ENCODE results near the gene GGT7.

Gene GGT7

DNA sequence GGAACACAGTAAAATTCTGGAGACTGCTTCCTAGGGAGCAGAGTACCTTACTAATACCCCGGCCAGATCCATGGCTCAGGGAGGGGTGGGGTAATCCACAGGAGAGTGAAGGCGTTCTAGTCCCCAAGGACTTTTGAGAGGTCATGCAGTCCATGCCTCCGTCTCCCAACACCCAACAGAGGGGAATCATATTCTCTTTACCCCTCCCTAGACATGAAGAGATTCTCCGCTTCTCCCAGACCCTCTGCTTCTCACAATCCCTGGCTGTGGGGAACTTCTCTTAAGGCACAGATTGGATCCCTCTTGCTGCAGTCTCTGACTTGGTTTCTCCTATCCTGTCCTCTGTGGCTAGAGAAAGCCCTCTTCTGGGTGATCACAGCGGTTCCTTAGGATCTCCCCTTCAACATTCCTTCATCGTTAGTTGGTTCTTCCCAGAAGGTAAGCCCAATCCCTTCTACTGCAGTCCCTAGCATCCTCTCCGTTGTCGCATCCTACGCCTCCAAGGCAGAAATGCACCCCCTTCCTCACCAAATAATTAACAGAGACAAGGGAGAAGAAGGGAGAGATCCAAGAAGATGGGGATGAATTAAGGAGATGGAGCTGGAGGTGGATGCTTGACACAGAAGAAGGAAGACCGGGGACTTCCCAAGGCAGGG, 562 bp downstream of the GGT7 start:
- TF ChIP-seq, protein P1, sequence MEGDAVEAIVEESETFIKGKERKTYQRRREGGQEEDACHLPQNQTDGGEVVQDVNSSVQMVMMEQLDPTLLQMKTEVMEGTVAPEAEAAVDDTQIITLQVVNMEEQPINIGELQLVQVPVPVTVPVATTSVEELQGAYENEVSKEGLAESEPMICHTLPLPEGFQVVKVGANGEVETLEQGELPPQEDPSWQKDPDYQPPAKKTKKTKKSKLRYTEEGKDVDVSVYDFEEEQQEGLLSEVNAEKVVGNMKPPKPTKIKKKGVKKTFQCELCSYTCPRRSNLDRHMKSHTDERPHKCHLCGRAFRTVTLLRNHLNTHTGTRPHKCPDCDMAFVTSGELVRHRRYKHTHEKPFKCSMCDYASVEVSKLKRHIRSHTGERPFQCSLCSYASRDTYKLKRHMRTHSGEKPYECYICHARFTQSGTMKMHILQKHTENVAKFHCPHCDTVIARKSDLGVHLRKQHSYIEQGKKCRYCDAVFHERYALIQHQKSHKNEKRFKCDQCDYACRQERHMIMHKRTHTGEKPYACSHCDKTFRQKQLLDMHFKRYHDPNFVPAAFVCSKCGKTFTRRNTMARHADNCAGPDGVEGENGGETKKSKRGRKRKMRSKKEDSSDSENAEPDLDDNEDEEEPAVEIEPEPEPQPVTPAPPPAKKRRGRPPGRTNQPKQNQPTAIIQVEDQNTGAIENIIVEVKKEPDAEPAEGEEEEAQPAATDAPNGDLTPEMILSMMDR (conservative IDR thresholded peaks at IDR 0.05; ENCODE audit: low read depth, low read length), result no peak
- no peak for DNase-seq (ENCODE audit: low read depth)
- H3K4me3 ChIP-seq (ENCODE audit: low read length), result peak overlapping the region; percentile 65

- no peak for DNase-seq (ENCODE audit: low read depth)
- H3K4me3 ChIP-seq (ENCODE audit: low read length), result no peak overlapping the region
- TF ChIP-seq, protein P1 (conservative IDR thresholded peaks at IDR 0.05; ENCODE audit: low read depth, low read length), result no peak
Observed at GRCh38 chr20:34871320-34871926, 1.2 kb downstream of the GGT7 start.

- no peak overlapping the region for H3K4me3 ChIP-seq (ENCODE audit: low read length)
- TF ChIP-seq, protein P1 (conservative IDR thresholded peaks at IDR 0.05; ENCODE audit: low read depth, low read length), result no peak
- no peak for DNase-seq (ENCODE audit: low read depth)
Observed at GRCh38 chr20:34864216-34864615, 8.4 kb downstream of the GGT7 start.

- no peak overlapping the region for H3K4me3 ChIP-seq (ENCODE audit: low read length)
- no peak for DNase-seq (ENCODE audit: low read depth)
- TF ChIP-seq, protein P1 (conservative IDR thresholded peaks at IDR 0.05; ENCODE audit: low read depth, low read length), result no peak
Observed at GRCh38 chr20:34863421-34863965, 9.2 kb downstream of the GGT7 start.

GRCh38 chr20:34862724-34863123, 9.9 kb downstream of the GGT7 start:
- no peak for DNase-seq (ENCODE audit: low read depth)
- TF ChIP-seq, protein P1 (conservative IDR thresholded peaks at IDR 0.05; ENCODE audit: low read depth, low read length), result no peak
- H3K4me3 ChIP-seq (ENCODE audit: low read length), result no peak overlapping the region

DNA sequence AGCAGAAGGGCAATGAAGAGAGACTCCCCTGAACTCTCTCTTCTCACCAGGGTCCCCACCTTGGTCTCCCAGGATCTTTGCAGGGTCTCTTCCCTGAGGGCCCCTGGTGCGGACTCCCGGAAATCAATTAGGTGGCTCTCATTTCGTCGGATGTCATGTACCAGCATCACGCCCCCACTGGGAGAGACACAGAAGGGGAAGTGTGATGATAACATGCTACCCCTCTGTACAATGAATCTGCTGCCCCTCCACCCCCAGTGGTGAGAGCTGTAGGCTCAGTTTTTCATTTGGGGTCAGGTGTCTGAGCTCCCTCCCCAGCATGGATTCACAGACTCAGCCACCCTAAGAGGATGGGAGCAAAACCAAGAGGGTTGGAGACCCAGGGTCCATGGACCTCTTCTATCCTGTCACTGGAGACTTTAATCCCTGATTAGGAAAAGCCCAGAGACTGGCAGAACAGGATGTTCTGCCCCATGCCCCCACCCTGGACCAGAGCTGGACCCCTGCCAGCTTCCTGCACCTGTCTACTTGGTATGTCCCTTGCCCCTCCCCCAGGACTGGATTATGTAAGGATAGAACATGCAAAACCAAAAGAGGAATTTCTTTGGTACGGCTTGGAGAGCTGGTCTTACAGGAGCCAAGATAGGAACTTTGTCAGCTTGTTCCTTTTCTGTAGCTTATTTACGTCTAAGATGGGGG, 11.1 kb downstream of the GGT7 start:
- TF ChIP-seq, protein P1 (conservative IDR thresholded peaks at IDR 0.05; ENCODE audit: low read depth, low read length), result no peak
- no peak overlapping the region for H3K4me3 ChIP-seq (ENCODE audit: low read length)
- DNase-seq (ENCODE audit: low read depth), result no peak
